Anterior cingulate cortex (tissue), 58 donors: ENCODE data around the gene VPS4A.
"Not testable (repeated sequence)": the region's sequence is repeated elsewhere in the genome, so short reads cannot be mapped to it uniquely, and the experiment has no call there.

ENCODE experiments used
- DNase-seq, 58 donors: peaks; one replicate each; lab custom pipeline; 2025; lab: John Stamatoyannopoulos, UW

Gene VPS4A

GRCh38 chr16:69351309-69352027, 40.3 kb downstream of the VPS4A start, which contains the start of gene TMED6:
TMED6 (minus strand) TSS chr16:69351786; CDS start chr16:69351753, 33 bp downstream.
- DNase-seq: no peak

GRCh38 chr16:69360070-69360469, 48.9 kb downstream of the VPS4A start:
- not testable (repeated sequence) for DNase-seq

- DNase-seq: no peak
Measured at GRCh38 chr16:69363281-69363717, 52.1 kb downstream of the VPS4A start.

- DNase-seq: no peak
Measured at GRCh38 chr16:69364088-69364487, 52.9 kb downstream of the VPS4A start.

- DNase-seq: no peak
Measured at GRCh38 chr16:69365901-69366300, 54.8 kb downstream of the VPS4A start.

- DNase-seq: no peak
Measured at GRCh38 chr16:69366431-69366830, 55.3 kb downstream of the VPS4A start.

- DNase-seq: no peak
Measured at GRCh38 chr16:69367980-69368379, 56.8 kb downstream of the VPS4A start.

GRCh38 chr16:69368866-69369265, 57.7 kb downstream of the VPS4A start:
- no peak for DNase-seq

GRCh38 chr16:69371564-69371963, 60.4 kb downstream of the VPS4A start:
- DNase-seq: no peak

GRCh38 chr16:69373019-69373418, 61.9 kb downstream of the VPS4A start:
- no peak for DNase-seq
